ENCODE measurements around the gene HNRNPM. TPM values are rescaled to one million over a fixed set of nuclear protein-coding genes. Genes with fewer than 3 reads are reported as not detected.

Gene HNRNPM
- total RNA-seq, 4 donors from 2014 or later = 103 to 126 (median 116) TPM

DNA sequence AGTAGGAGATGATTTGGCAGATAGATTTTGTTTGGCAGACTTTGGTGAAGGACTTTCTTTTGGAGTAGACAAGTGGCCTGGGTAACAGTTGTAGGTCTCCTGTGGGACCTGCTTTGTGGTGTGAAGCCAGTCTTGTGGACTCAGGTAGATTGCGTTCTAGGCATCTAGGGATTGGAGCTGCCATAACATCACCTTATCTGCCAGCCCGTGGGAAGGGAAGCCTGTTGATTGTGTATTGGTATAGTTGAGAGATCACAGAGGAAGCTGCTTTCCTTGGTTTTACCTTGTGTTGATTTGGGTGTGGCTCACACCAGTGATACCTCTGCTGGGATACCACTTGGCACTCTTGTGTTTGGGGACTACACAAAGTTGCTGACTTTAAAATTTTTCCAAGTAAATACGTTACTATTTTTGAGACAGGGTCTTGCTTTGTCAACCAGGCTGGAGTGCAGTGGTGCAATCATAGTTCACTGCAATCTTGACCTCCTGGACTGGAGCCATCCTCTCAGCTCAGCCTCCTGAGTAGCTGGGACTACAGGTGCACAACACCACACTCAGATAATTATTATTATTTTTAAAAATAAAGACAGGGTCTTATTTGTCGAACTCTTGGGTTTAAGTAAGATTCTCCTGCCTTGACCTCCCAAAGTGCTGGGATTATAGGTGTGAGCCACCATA is 7.8 kb downstream of the HNRNPM start:
- Histone ChIP-seq H3K27ac (replicated peaks in 1 of 4) (peak overlapping the region in 2 of 4 donors; percentile 3 to 39), H3K4me3 (no peak overlapping the region), H3K9me3 (no peaks in the 10 kb centered on the region), H3K4me1 (peaks cover 90 to 95% (median 94%) of the 10 kb centered on the region in 4 donors), H3K27me3 (no peaks in the 10 kb centered on the region), H3K36me3 (peaks cover 0 to 35% (median 15%) of the 10 kb centered on the region in 4 donors)
- intact Hi-C loops (cut with DNase I) = no loop called here
- WGBS = 66% methylated on average over 4 of the region's 4 CpGs
- DNase-seq (ENCODE audit: extremely low spot score) = no peak
- TF ChIP-seq EP300 (IDR thresholded peaks at IDR 0.05) (no peak), POLR2A (IDR thresholded peaks at IDR 0.05; ENCODE audit: low read depth) (no peak), POLR2AphosphoS5 (IDR thresholded peaks at IDR 0.05) (no peak)

DNA sequence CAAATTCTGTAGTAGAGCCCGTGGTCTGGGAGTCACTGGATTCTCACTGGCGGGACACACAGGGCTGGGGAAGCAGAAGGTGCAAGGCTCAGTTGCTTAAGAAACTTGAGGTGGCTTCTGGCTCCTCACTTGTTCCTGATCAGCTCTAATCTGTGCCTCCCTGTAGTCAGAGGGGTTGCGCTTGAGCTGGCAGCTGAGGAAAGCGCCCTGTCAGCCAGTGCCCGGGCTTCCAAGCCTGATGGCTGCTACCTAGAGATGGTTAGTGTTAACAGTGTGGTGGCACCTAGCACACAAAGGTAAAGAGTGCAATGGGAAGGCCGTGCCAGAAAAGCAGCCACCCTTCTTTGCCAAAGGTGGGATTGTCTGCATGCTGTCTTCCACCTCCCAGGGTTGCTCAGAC is 8.8 kb downstream of the HNRNPM start:
- intact Hi-C loops (cut with DNase I) = no loop called here
- H3K4me1 ChIP-seq = peaks cover 90 to 95% (median 94%) of the 10 kb centered on the region in 4 donors
- H3K36me3 ChIP-seq = peaks cover 0 to 35% (median 15%) of the 10 kb centered on the region in 4 donors
- peak overlapping the region in 1 of 4 donors; percentile 1 for H3K27ac ChIP-seq (replicated peaks in 1 of 4)
- no peak for DNase-seq (ENCODE audit: extremely low spot score)
- no peak overlapping the region for H3K4me3 ChIP-seq
- TF ChIP-seq CTCF (IDR thresholded peaks at IDR 0.05) (no peak), EP300 (IDR thresholded peaks at IDR 0.05) (no peak)
- no peaks in the 10 kb centered on the region for H3K9me3 ChIP-seq
- no peaks in the 10 kb centered on the region for H3K27me3 ChIP-seq
- 75% methylated on average over 5 of the region's 6 CpGs for WGBS

GRCh38 chr19:8454218-8454617 is 9.4 kb downstream of the HNRNPM start:
- 45% methylated on average over 1 of the region's 1 CpG for WGBS
- intact Hi-C loops (cut with DNase I) = no loop called here
- H3K4me1 ChIP-seq = peaks cover 90 to 95% (median 94%) of the 10 kb centered on the region in 4 donors

GRCh38 chr19:8455018-8455417 is 10.2 kb downstream of the HNRNPM start:
- WGBS = 67% methylated on average over 5 of the region's 5 CpGs
- DNase-seq (ENCODE audit: extremely low spot score) = no peak
- H3K27me3 ChIP-seq = no peaks in the 10 kb centered on the region
- no peaks in the 10 kb centered on the region for H3K9me3 ChIP-seq
- no peak for TF ChIP-seq POLR2A (IDR thresholded peaks at IDR 0.05; ENCODE audit: low read depth)
- H3K27ac ChIP-seq (replicated peaks in 1 of 4) = no peak overlapping the region
- H3K4me1 ChIP-seq = peaks cover 94 to 97% (median 96%) of the 10 kb centered on the region in 4 donors
- intact Hi-C loops (cut with DNase I) = no loop called here
- H3K36me3 ChIP-seq = peaks cover 0 to 35% (median 15%) of the 10 kb centered on the region in 4 donors
- H3K4me3 ChIP-seq = no peak overlapping the region

More at GRCh38 chr19:8454218-8454617, 9.4 kb downstream of the HNRNPM start:
- Histone ChIP-seq H3K9me3 (no peaks in the 10 kb centered on the region), H3K36me3 (peaks cover 0 to 35% (median 15%) of the 10 kb centered on the region in 4 donors), H3K4me3 (no peak overlapping the region), H3K27ac (replicated peaks in 1 of 4) (peak overlapping the region in 1 of 4 donors; percentile 1), H3K27me3 (no peaks in the 10 kb centered on the region)
- DNase-seq (ENCODE audit: extremely low spot score) = no peak
- TF ChIP-seq POLR2A (IDR thresholded peaks at IDR 0.05; ENCODE audit: low read depth) (no peak), CTCF (IDR thresholded peaks at IDR 0.05) (no peak), EP300 (IDR thresholded peaks at IDR 0.05) (no peak), POLR2AphosphoS5 (IDR thresholded peaks at IDR 0.05) (no peak)

- Histone ChIP-seq H3K9me3 (no peaks in the 10 kb centered on the region), H3K4me1 (peaks cover 95 to 97% (median 96%) of the 10 kb centered on the region in 4 donors), H3K27me3 (no peaks in the 10 kb centered on the region), H3K36me3 (peaks cover 0 to 35% (median 15%) of the 10 kb centered on the region in 4 donors), H3K4me3 (no peak overlapping the region), H3K27ac (replicated peaks in 1 of 4) (peak overlapping the region in 1 of 4 donors; percentile 21)
- DNase-seq (ENCODE audit: extremely low spot score) = no peak
- intact Hi-C loops (cut with DNase I) = no loop called here
- peak in 2 of 3 experiments; percentile 20 to 30 for TF ChIP-seq CTCF (IDR thresholded peaks at IDR 0.05)
- TF ChIP-seq EP300 (IDR thresholded peaks at IDR 0.05) = no peak
- no peak for TF ChIP-seq POLR2A (IDR thresholded peaks at IDR 0.05; ENCODE audit: low read depth)
- no peak for TF ChIP-seq POLR2AphosphoS5 (IDR thresholded peaks at IDR 0.05)
- 60% methylated on average over 7 of the region's 7 CpGs for WGBS
These were observed 11.3 kb downstream of the HNRNPM start for GRCh38 chr19:8456064-8456463.

Data from esophagus muscularis mucosa (tissue), 4 donors.